Loucy (cell line): Measurements from ENCODE around the gene AP1G2.

Experiments
- CTCF ChIP-seq: fragments of 200-600 bp; sonication (generic); conservative IDR thresholded peaks from 2 replicates; pipeline ENCODE4 v1.5.1; 2014; ENCODE audit warnings: mild to moderate bottlenecking, antibody characterized with exemption, low read length
- EZH2phosphoT487 ChIP-seq: fragments of 200-600 bp; IDR thresholded peaks from 2 replicates; pipeline ENCODE4 v1.6.1; 2018; ENCODE audit warnings: antibody characterized with exemption, mild to moderate bottlenecking, moderate library complexity, borderline replicate concordance

- no peak for TF ChIP-seq CTCF
- no peak for TF ChIP-seq EZH2phosphoT487
Measured at GRCh38 chr14:23551266-23552028, 16.1 kb downstream of the AP1G2 start, which contains the start of gene ZFHX2.
